Activated CD8-positive, alpha-beta memory T cell treated with anti-CD3 and anti-CD28 coated beads for 48 hours (primary cell): ENCODE measurements around the gene SLC25A30.
"Not testable (repeated sequence)": the region's sequence is repeated elsewhere in the genome, so short reads cannot be mapped to it uniquely, and the experiment has no call there.

Experiments
- DNase-seq, 3 experiments: peaks; one replicate each; pipeline ENCODE4 v3.0.0-alpha.2; 2020; ENCODE audit warnings: low read depth in 2 of 3, low spot score in 2 of 3

The SLC25A30 gene

DNA sequence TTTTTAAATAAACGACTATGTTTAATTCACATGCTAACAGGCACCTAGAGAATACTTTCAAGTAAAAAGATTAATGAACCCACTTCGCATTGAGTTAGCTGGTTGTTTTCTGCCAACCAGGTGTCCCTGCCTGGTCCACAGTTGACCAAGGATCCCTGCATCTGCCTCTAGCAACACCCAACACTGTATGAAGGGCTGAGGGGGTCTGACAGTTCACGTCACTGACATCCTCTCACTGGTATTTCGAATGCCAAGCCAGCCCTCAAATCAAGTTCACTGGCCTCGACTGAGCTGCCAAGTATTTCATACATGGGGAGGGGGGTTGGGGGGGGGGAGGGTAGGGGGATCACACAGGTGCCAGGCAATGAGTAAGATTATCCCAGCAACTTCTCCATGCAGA is 25.4 kb downstream of the SLC25A30 start:
- DNase-seq, result no peak

DNA sequence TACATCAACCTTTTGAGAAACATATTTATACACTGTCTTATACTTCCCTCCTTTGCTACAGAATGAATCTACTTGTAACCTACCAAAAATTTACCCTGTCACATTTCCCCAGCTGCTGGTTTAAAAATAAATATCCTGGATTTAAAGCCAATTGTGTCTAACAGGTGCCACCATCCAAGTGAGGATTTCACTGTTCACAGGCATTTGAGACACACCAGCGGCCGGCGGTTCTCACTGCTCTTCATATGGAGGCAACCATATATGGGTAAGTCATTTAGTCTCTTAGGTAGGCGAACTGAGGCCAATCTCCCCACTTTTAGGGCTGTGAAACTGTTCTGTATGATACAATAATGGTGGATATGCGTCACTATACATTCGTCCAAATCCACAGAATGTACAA is 26.2 kb downstream of the SLC25A30 start:
- DNase-seq, result no peak

DNA sequence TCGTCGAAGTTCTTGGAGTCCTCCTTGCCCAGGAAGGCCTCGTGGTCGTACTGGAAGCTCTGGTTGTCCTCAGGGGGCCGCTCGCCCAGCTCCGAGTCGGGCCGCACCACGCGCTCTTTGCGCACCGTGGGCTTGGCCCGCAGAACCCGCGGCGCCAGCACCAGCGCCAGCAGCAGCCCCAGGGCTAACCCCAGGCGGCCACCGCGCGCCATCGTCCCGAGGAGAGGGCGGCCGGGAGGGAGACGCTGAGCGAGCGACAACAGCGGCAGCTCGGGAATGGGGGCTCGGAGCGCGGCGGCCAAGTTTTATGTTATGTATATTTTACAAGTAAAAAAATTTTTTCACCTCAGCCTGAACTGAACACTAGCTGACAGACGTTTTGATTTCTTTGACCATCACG is 27.0 kb downstream of the SLC25A30 start:
- not testable (repeated sequence) for DNase-seq

DNA sequence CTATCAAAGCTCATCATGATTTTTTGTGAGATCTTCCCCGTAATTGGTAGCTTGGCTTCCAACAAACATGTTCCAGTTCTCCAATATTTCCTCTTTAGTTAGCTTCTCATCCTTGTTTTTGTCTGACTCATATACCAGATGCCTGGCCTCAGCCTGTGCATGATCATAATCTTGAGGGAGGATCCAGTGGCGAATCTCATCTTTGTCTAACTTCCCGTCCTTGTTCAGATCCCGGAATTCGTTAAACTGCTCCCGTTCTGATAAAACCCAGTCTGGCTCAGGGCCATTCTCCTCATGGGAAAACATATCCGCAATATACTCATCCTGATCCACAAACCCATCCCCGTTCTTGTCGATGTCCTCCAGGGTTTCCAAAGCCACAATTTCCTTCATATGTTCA is 27.8 kb downstream of the SLC25A30 start:
- not testable (repeated sequence) for DNase-seq

DNA sequence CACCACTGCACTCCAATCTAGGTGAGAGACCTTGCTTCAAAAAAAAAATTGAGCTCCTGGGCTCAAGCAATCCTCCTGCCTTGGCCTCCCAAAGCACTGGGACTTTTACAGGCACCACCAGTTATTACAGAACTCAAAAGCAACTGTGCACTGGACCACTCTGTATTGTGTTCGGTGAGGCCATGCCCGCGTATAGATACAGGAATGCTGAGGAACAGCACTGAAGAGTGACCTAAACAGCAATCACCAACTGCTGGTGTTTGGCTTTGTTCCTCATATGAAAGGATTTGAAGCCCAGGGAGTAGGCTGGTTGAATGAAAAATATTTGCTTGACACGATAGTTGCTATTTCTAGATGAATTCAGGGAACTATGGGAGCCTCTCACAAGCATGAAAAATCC is 29.5 kb downstream of the SLC25A30 start:
- DNase-seq, result no peak

DNA sequence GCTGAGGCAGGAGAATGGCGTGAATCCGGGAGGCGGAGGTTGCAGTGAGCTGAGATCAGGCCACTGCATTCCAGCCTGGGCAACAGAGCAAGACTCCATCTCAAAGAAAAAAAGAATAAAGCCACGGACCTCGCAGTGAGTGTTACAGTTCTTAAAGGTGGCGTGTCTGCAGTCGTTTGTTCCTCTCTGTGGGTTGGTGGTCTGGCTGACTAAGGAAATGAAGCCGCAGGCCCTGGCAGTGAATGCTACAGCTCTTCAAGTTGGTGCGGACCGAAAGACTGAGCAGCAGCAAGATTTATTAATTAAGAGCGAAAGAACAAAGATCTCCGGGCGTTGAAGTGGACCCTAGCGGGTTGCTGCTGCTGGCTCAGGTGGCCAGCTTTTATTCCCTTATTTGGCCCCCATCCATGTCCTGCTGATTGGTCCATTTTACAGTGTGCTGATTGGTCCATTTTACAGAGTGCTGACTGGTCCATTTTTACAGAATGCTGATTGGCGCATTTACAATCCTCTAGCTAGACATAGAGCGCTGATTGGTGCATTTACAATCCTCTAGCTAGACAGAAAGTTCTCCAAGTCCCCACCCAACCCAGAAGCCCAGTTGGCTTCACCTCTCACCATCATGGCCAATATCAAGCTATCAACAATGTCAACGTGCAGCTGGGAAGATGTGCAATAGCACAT is 31.1 kb downstream of the SLC25A30 start:
- not testable (repeated sequence) for DNase-seq

DNA sequence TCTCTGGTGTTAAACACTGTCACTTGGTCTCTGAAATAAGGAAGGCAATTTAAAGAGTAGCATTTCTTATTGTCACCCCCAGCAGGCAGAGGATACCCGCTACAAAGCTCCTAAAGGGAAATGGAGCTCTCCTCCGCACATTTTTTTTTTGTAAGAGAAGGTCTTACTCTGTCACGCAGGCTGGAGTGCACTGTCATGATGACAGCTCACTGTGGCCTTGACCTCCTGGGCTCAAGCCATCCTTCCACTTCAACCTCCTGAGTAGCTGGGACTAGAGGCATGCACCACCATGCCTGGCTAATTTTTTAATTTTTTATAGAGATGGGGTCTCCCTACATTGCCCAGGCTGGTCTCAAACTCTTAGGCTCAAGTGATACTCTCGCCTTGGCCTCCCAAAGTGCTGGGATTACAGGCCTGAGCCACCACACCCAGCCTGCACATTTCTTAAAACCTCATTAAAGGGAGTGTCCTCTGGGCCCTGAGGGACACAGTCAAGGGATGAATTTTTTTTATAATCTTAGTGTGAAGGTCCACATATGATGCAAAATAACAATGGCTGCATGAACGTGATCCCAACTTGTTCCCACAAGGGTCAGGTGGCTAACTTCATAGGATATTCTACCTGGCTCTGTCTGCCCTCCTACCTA is 32.1 kb downstream of the SLC25A30 start:
- DNase-seq, result no peak

DNA sequence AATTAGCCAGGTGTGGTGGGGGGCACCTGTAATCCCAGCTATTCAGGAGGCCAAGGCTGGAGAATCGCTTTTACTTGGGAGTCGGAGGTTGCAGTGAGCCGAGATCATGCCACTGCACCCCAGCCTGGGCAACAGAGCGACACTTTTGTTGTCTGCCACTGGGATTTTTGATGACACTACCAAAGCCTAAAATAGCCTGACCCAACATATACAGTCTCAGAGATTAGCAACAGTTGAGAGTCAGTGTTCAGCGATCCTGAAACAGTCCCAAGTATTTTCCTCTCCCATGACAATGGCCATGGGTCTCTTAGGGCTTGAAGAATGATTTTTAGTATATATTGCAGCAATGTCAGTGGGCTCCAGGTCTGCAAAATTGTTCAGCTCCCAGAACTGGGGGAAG is 32.9 kb downstream of the SLC25A30 start:
- no peak for DNase-seq

DNA sequence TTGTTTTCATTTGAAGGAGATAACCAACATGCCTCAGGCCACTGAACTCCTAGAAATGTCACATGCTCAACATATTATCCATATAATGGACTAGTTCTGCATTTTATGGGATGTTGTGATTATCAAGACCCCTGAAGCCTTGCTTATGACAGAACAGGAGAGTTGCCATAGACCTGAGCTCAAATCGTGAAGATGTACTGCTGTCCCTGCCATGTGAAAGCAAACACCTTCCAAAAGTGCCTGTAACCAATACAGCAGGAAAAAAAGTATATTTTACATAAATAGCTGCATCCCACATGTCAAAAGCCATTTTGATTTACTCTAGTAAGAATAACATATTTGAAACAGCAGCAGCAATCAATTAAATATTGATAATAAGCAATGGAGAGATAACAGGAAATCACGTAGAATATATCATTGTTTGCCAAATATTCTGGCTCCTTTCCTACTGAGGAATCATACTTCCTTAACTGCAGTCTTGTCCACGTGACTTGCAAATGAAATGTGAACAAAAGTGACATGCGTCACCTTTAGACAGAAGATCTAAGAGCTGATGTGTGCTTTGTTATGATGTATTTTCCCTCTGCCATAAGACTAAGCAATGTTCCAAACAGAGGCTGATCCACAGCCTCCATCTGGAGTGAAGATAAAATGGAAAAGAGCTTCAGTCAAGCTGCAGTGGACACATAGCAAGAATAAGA is 33.5 kb downstream of the SLC25A30 start:
- DNase-seq, result no peak

DNA sequence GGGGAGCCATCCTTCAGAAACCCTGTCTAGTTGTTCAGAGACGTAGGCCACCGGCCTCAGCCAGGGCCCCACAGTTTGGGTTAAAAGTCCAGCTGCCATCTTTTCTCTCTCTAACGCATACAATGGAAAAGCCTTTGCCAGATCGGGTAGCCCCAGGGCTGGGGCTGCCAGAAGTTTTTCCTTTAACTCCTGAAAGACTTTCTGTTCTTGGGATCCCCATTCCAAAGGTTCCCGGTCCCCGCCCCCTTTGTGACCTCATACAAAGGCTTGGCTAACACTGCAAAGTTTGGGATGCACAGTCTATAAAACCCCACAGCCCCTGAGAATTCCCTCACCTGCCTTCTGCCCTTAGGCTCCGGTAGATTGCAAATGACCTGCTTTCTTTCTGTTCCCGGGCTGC is 35.4 kb downstream of the SLC25A30 start:
- not testable (repeated sequence) for DNase-seq

DNA sequence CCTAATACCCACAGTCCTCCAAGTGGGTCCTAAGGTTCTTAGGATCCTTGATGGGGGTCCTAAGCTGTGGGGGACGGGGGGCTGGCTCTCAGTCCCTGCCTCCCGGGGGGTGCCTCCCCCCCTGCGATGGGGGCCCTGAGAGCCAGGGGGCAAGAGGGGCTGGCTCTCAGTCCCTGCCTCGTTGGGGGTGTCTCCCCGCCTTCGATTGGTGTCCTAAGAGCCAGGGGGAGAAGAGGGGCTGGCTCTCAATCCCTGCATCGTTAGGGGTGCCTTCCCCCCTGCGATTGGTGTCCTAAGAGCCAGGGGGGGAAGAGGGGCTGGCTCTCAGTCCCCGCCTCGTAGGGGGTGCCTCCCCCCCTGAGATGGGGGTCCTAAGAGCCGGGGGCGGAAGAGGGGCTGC is 37.0 kb downstream of the SLC25A30 start:
- DNase-seq, result no peak

DNA sequence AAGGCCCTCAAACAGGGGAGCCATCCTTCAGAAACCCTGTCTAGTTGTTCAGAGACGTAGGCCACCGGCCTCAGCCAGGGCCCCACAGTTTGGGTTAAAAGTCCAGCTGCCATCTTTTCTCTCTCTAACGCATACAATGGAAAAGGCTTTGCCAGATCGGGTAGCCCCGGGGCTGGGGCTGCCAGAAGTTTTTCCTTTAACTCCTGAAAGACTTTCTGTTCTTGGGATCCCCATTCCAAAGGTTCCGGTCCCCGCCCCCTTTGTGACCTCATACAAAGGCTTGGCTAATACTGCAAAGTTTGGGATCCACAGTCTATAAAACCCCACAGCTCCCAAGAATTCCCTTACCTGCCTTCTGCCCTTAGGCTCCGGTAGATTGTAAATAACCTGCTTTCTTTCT is 37.5 kb downstream of the SLC25A30 start:
- DNase-seq, result not testable (repeated sequence)

DNA sequence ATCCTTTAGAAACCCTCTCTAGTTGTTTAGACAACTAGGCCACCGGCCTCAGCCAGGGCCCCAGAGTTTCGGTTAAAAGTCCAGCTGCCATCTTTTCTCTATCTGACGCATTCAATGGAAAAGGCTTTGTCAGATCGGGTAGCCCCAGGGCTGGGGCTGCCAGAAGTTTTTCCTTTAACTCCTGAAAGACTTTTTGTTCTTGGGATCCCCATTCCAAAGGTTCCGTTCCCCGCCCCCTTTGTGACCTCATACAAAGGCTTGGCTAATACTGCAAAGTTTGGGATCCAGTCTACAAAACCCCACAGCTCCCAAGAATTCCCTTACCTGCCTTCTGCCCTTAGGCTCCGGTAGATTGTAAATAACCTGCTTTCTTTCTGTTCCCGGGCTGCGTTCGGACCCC is 38.7 kb downstream of the SLC25A30 start:
- not testable (repeated sequence) for DNase-seq

DNA sequence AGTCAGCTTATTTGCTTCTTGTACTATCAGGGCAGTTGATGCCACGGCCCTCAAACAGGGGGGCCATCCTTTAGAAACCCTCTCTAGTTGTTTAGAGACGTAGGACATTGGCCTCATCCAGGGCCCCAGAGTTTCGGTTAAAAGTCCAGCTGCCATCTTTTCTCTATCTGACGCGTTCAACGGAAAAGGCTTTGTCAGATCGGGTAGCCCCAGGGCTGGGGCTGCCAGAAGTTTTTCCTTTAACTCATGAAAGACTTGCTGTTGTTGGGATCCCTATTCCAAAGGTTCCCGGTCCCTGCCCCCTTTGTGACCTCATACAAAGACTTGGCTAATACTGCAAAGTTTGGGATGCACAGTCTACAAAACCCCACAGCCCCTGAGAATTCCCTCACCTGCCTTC is 39.4 kb downstream of the SLC25A30 start:
- not testable (repeated sequence) for DNase-seq

DNA sequence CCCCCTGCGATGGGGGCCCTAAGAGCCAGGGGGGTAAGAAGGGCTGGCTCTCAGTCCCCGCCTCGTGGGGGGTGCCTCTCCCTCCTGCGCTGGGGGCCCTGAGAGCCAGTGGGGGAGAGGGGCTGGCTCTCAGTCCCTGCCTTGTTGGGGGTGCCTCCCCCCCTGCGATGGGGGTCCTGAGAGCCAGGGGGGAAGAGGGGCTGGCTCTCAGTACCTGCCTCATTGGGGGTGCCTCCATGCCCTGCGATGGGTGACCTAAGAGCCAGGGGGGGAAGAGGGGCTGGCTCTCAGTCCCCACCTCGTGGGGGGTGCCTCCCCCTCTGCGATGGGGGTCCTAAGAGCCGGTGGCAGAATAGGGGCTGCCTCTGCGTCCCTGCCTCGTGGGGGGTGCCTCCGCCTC is 40.9 kb downstream of the SLC25A30 start:
- not testable (repeated sequence) for DNase-seq

DNA sequence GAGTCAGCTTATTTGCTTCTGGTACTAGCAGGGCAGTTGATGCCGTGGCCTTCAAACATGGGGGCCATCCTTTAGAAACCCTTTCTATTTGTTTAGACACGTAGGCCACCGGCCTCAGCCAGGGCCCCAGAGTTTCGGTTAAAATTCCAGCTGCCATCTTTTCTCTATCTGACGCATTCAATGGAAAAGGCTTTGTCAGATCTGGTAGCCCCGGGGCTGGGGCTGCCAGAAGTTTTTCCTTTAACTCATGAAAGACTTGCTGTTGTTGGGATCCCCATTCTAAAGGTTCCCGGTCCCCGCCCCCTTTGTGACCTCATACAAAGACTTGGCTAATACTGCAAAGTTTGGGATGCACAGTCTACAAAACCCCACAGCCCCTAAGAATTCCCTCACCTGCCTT is 41.5 kb downstream of the SLC25A30 start:
- not testable (repeated sequence) for DNase-seq

DNA sequence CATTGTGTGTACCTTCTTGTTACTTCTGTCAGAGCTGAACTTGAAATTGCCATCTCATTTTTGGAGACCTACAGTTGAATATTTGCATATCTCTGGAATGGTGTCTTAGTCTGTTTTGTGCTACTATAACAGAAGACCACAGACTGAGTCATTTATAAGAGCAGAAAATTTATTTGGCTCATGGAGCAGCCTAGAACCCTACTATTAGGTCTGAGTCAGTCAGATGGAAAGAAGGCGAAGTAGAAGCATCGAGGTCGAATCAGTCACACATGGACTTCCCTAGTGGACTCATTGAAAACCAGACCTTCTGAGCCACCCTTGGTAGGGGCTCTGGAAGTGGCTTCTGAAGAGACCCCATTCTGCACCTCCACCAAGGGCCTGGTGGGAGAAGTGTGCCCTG is 43.3 kb downstream of the SLC25A30 start:
- no peak for DNase-seq

DNA sequence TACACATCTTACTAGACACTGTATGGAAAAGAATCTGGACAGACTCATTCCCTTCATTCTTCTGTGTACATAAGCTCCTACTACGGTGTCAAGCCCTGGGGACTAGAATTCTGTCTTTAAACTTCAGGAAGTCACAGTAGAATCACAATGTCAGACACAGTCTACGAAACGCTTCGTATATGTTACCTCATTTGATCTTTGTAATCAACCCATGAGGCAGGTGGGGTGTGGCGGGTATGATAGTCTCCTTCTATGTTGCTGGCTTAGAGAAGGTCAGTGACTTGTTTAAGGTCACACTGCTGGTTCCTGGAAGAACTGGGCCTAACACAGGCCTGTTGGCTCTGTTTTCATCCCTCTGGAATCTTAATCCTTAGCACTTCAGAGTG is 45.0 kb downstream of the SLC25A30 start:
- DNase-seq, result no peak

DNA sequence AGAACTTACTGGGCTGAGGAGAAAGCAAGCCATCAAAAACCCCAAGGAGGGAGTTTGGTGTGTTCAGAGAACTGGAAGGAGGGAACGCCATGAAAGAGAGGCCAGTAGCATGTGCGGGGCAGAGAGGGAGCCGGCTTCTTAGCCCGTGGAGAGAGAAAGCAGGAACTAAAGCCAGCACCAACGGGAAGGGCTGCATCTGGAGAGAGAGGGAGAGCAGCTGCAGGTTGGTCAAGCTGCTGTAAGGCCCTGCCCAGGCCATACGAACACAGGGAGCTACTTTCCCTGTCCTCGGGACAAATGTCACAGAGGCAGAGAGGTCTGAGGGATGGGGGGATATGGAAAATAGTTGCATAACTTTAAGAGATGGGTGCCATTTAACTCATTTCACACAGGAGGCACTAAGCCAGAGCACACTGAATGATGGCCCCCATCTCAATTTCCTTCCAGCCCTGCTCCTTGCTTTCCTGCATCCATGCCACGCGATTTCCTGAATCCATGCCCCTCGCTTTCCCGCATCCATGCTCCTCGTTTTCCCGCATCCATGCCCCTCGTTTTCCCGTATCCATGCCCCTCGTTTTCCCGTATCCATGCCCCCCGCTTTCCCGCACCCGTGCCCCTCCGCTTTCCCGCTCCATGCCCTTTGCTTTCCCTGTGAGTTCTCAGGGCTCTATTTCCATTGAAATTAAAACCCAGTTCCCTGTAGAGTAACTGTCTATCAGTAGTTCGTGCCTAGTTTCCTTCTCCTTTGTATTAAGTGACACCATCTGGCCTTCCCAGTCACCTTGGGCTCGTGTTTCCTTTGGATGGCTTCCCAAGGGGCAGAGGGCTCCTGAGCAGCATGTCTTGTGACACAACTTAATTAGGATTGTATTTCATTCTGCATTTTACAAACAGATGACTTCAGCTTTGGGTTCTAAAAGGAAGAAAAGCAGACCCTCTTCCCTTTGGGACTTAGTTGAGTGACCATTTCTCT is 45.7 kb downstream of the SLC25A30 start:
- no peak for DNase-seq

DNA sequence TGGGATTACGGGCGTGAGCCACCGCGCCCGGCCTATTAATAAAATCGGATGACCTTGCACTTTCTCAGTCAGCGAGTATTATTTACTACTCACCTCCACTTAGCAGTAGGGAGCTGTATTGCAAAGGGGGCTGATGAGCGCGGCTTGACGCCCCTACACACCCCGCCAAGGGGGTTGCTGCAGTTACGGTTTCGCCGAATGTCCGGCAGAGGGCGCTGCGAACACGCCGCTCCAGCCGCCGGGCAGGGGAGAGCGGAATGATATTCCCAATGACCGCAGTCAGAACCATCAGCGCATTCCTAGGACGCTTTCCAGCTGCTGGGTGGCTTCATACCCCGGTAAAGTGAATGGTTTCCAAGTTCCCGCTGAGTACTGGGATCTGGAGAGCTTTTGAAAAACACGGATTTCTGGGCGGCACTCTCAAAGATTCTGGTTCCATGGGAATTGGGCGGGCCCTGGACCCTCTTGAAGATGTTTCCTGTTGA is 47.2 kb downstream of the SLC25A30 start:
- DNase-seq, result peak in 2 of 3 experiments; percentile 20 to 38

DNA sequence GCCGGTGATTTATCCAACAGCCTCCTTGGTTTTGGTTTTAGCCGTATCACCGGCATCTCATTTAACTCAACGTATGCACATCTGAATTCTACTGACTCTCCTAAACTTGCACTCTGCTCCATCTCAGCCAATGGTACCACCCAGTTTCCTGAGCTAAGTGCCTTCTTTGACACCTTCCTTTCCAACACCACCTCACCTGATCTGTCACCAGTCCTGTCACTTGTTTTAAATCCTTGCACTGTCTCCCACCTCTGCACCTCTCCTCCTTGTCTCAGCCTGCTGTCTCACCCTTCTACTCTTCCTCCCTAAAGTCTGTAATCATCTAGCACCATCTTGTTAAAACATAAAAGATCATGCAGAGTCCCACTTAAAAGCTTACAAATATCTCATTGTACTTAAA is 49.1 kb downstream of the SLC25A30 start:
- DNase-seq, result no peak
